ENCODE measurements around the gene GAREM1.

GRCh38 chr18:32438173-32438572 lies 32.5 kb downstream of the GAREM1 start:
- TF ChIP-seq RAD21 (IDR thresholded peaks at IDR 0.05; ENCODE audit: low read depth) (no peak), POLR2AphosphoS5 (IDR thresholded peaks at IDR 0.05; ENCODE audit: low read depth, low read length) (no peak), SIN3A (IDR thresholded peaks at IDR 0.05; ENCODE audit: low read depth) (no peak), EZH2 (IDR thresholded peaks at IDR 0.05) (no peak), JUND (IDR thresholded peaks at IDR 0.05) (no peak), ZNF274 (IDR thresholded peaks at IDR 0.05; ENCODE audit: low read depth, low read length) (no peak), REST (IDR thresholded peaks at IDR 0.05; ENCODE audit: low read depth) (no peak), CTCF (IDR thresholded peaks at IDR 0.05 in 2 of 3, conservative IDR thresholded peaks at IDR 0.05 in 1 of 3; ENCODE audit: borderline replicate concordance in 1 of 3, insufficient read depth in 1 of 3, low read depth in 2 of 3, low read length in 2 of 3) (no peak), POLR2A (IDR thresholded peaks at IDR 0.05; ENCODE audit: borderline replicate concordance, extremely low read depth, insufficient read depth, insufficient read length) (no peak), MAX (IDR thresholded peaks at IDR 0.05) (no peak), ELF1 (IDR thresholded peaks at IDR 0.05; ENCODE audit: borderline replicate concordance, low read depth) (no peak), EGR1 (IDR thresholded peaks at IDR 0.05; ENCODE audit: low read depth) (no peak), SP1 (IDR thresholded peaks at IDR 0.05; ENCODE audit: low read depth) (no peak)

All from HCT116 (cell line).